Measurements from ENCODE around the gene SOCS6. TPM values are rescaled to one million over a fixed set of nuclear protein-coding genes. Genes with fewer than 3 reads are reported as not detected.

SOCS6 gene
- total RNA-seq, 1 experiment from 2014 or later = 23.2 TPM

- no peak for TF ChIP-seq CTCF (IDR thresholded peaks at IDR 0.05; ENCODE audit: insufficient read depth in 1 of 2, low read depth in 1 of 2, low read length in 1 of 2, severe bottlenecking in 1 of 2, unreplicated experiment in 1 of 2)
- Histone ChIP-seq H3K4me3 (ENCODE audit: low read depth, low read length) (no peak overlapping the region), H3K4me1 (0 out of 2 replicates have a peak, but pooled peaks cover 4% of the 10 kb centered on the region), H3K36me3 (ENCODE audit: control insufficient read depth, insufficient read depth, low read length) (peaks cover 2% of the 10 kb centered on the region; the same call in 1 of the 2 replicates), H3K27me3 (replicated peaks; ENCODE audit: control insufficient read depth, insufficient read depth, low read length) (no peaks in the 10 kb centered on the region), H3K9me3 (no peaks in the 10 kb centered on the region)
- no peak overlapping the region for H3K4me3 Mint-ChIP-seq (ENCODE audit: unreplicated experiment)
- no peaks in the 10 kb centered on the region for H3K4me1 Mint-ChIP-seq (ENCODE audit: low read depth, unreplicated experiment)
- DNase-seq = peak in 1 of 2 experiments; percentile 8
- BruUV-seq (replicated peaks) = no TSS peak
- H3K27me3 Mint-ChIP-seq (ENCODE audit: insufficient read depth, unreplicated experiment) = no peaks in the 10 kb centered on the region
- H3K36me3 Mint-ChIP-seq (ENCODE audit: insufficient read depth, unreplicated experiment) = peaks cover 38% of the 10 kb centered on the region
- ChIA-PET POLR2A (no interaction called here), CTCF (interaction anchor here (0.6 kb wide), 1 partner anchor 237 kb away, joined by 3 read pairs; no protein-coding TSS in a partner anchor)
- H3K9me3 Mint-ChIP-seq (ENCODE audit: unreplicated experiment) = peaks cover 8% of the 10 kb centered on the region
- intact Hi-C loops (cut with micrococcal nuclease; ENCODE audit: unreplicated experiment) = loop anchor here (5.0 kb wide), 1 partner anchor 99 kb away; no protein-coding TSS in a partner anchor
- H3K27ac Mint-ChIP-seq (ENCODE audit: unreplicated experiment) = no peak overlapping the region
Measured at GRCh38 chr18:70333757-70334156, 44.9 kb downstream of the SOCS6 start.

- no peak for TF ChIP-seq CTCF (IDR thresholded peaks at IDR 0.05; ENCODE audit: insufficient read depth in 1 of 2, low read depth in 1 of 2, low read length in 1 of 2, severe bottlenecking in 1 of 2, unreplicated experiment in 1 of 2)
- Mint-ChIP-seq H3K36me3 (ENCODE audit: insufficient read depth, unreplicated experiment) (peaks cover 38% of the 10 kb centered on the region), H3K27ac (ENCODE audit: unreplicated experiment) (no peak overlapping the region), H3K4me1 (ENCODE audit: low read depth, unreplicated experiment) (no peaks in the 10 kb centered on the region), H3K4me3 (ENCODE audit: unreplicated experiment) (no peak overlapping the region), H3K27me3 (ENCODE audit: insufficient read depth, unreplicated experiment) (no peaks in the 10 kb centered on the region), H3K9me3 (ENCODE audit: unreplicated experiment) (peaks cover 8% of the 10 kb centered on the region)
- Histone ChIP-seq H3K9me3 (no peaks in the 10 kb centered on the region), H3K27me3 (replicated peaks; ENCODE audit: control insufficient read depth, insufficient read depth, low read length) (no peaks in the 10 kb centered on the region), H3K4me3 (ENCODE audit: low read depth, low read length) (no peak overlapping the region), H3K4me1 (peaks cover 5% of the 10 kb centered on the region; the same call in 1 of the 2 replicates), H3K36me3 (ENCODE audit: control insufficient read depth, insufficient read depth, low read length) (peaks cover 2% of the 10 kb centered on the region; the same call in 1 of the 2 replicates)
- no peak for DNase-seq
- no TSS peak for BruUV-seq (replicated peaks)
- ChIA-PET POLR2A (no interaction called here), CTCF (no interaction called here)
- intact Hi-C loops (cut with micrococcal nuclease; ENCODE audit: unreplicated experiment) = loop anchor here (5.0 kb wide), 1 partner anchor 98 kb away; no protein-coding TSS in a partner anchor
Measured at GRCh38 chr18:70334264-70334663, 45.4 kb downstream of the SOCS6 start.

GRCh38 chr18:70334728-70335329 is 46.0 kb downstream of the SOCS6 start:
- Mint-ChIP-seq H3K27me3 (ENCODE audit: insufficient read depth, unreplicated experiment) (no peaks in the 10 kb centered on the region), H3K9me3 (ENCODE audit: unreplicated experiment) (peaks cover 8% of the 10 kb centered on the region), H3K4me3 (ENCODE audit: unreplicated experiment) (no peak overlapping the region), H3K27ac (ENCODE audit: unreplicated experiment) (no peak overlapping the region), H3K4me1 (ENCODE audit: low read depth, unreplicated experiment) (no peaks in the 10 kb centered on the region), H3K36me3 (ENCODE audit: insufficient read depth, unreplicated experiment) (peaks cover 41% of the 10 kb centered on the region)
- intact Hi-C loops (cut with micrococcal nuclease; ENCODE audit: unreplicated experiment) = loop anchor here (5.0 kb wide), 1 partner anchor 97 kb away; no protein-coding TSS in a partner anchor
- TF ChIP-seq CTCF (IDR thresholded peaks at IDR 0.05; ENCODE audit: insufficient read depth in 1 of 2, low read depth in 1 of 2, low read length in 1 of 2, severe bottlenecking in 1 of 2, unreplicated experiment in 1 of 2) = no peak
- Histone ChIP-seq H3K4me1 (peaks cover 10% of the 10 kb centered on the region), H3K4me3 (ENCODE audit: low read depth, low read length) (no peak overlapping the region), H3K27me3 (replicated peaks; ENCODE audit: control insufficient read depth, insufficient read depth, low read length) (no peaks in the 10 kb centered on the region), H3K9me3 (no peaks in the 10 kb centered on the region), H3K36me3 (ENCODE audit: control insufficient read depth, insufficient read depth, low read length) (peaks cover 3% of the 10 kb centered on the region; the same call in 1 of the 2 replicates)
- no peak for DNase-seq
- POLR2A ChIA-PET = no interaction called here
- CTCF ChIA-PET = no interaction called here
- no TSS peak for BruUV-seq (replicated peaks)
